Activated CD8-positive, alpha-beta memory T cell treated with anti-CD3 and anti-CD28 coated beads, Interleukin-2, amount 10 ng/mL, durations not matched to agents 7 days and 5 days (primary cell): ENCODE data around the gene GFRA1. TPM values are rescaled to one million over a fixed set of nuclear protein-coding genes. Genes with fewer than 3 reads are reported as not detected.
"Not testable (repeated sequence)": the region's sequence is repeated elsewhere in the genome, so short reads cannot be mapped to it uniquely, and the experiment has no call there.

Experiments used
- ATAC-seq: fragments of 150-1000 bp; cut with Tn5 transposase; one replicate; pipeline ENCODE4 v1.10.0; 2021; ENCODE audit warnings: moderate library complexity
- CTCF ChIA-PET: fragments of 350-600 bp; sonication (Branson Sonifier 250); formaldehyde crosslinking; loops from one replicate; lab custom pipeline; 2021; ENCODE audit warnings: antibody characterized with exemption; lab: Charles Lee
- DNase-seq: peaks from one replicate; pipeline ENCODE4 v3.0.0-alpha.2; 2020
- H3K27ac Mint-ChIP-seq: one replicate; pipeline ENCODE4 v1.8.0; 2021; ENCODE audit warnings: mild to moderate bottlenecking, mixed read lengths
- H3K27me3 Mint-ChIP-seq: one replicate; pipeline ENCODE4 v1.8.0; 2021; ENCODE audit warnings: mixed read lengths
- H3K36me3 Mint-ChIP-seq: one replicate; pipeline ENCODE4 v1.8.0; 2021; ENCODE audit warnings: mild to moderate bottlenecking, mixed read lengths
- H3K4me1 Mint-ChIP-seq: one replicate; pipeline ENCODE4 v1.8.0; 2021; ENCODE audit warnings: mixed read lengths
- H3K4me3 Mint-ChIP-seq: one replicate; pipeline ENCODE4 v1.8.0; 2021; ENCODE audit warnings: mild to moderate bottlenecking, moderate library complexity, mixed read lengths
- H3K9me3 Mint-ChIP-seq: one replicate; pipeline ENCODE4 v1.8.0; 2022; ENCODE audit warnings: low read depth, mixed read lengths
- total RNA-seq, 2 experiments: library from RNA; stranded (reverse); gene quantifications; one replicate each; pipeline ENCODE4 v1.2.3, GENCODE V29; 2021

Gene GFRA1
- total RNA-seq, 2 experiments from 2014 or later: not detected

- Mint-ChIP-seq H3K4me1 (no peaks in the 10 kb centered on the region), H3K27me3 (no peaks in the 10 kb centered on the region), H3K9me3 (no peaks in the 10 kb centered on the region), H3K27ac (no peak overlapping the region), H3K36me3 (no peaks in the 10 kb centered on the region), H3K4me3 (no peak overlapping the region)
- DNase-seq (no peak), ATAC-seq (no peak)
- CTCF ChIA-PET: no interaction called here
These were observed 203.2 kb downstream of the GFRA1 start for GRCh38 chr10:116069856-116070255.

DNA sequence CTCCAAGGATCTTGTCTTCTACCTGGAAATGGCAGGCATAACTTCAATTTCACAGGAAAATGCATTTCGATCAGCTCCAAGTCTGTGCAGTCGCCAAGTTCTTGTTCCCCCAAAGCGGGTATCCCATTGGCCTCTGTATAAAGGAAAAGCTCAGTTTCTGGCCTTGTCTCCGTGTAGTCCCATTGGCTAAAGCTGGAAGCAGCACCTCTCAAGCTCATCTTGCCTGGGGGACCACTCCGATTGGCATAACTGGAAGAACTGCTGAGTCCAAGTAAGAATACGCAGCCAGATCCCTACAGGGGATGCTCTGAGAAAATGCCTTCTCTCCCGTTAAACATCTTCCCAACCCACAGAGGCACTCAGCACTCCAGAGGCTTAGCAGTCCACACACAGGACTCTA lies 205.2 kb downstream of the GFRA1 start:
- Mint-ChIP-seq H3K27me3 (no peaks in the 10 kb centered on the region), H3K9me3 (no peaks in the 10 kb centered on the region), H3K36me3 (no peaks in the 10 kb centered on the region), H3K4me3 (no peak overlapping the region), H3K4me1 (no peaks in the 10 kb centered on the region), H3K27ac (no peak overlapping the region)
- CTCF ChIA-PET: no interaction called here
- DNase-seq (no peak), ATAC-seq (no peak)

DNA sequence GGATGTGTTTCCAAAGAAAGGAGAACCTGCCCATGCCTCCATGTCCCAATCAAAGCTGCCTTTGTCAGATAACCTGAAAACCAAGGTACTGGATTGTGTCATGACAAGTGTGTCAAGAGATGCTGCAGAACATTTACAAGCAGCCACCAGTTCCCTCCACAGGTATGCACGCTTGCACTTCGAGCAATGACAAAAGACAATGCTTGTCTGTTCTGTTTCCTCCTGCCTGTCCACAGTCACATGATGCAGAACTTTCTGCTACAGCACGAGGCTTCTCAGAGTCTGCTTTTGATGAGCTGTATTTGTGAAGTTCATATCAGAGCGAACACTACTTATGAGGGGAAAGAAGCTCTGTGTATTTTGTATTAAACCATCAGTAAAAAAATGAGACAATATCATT lies 209.9 kb downstream of the GFRA1 start:
- Mint-ChIP-seq H3K9me3 (no peaks in the 10 kb centered on the region), H3K36me3 (no peaks in the 10 kb centered on the region), H3K4me3 (no peak overlapping the region), H3K27me3 (no peaks in the 10 kb centered on the region), H3K4me1 (no peaks in the 10 kb centered on the region), H3K27ac (no peak overlapping the region)
- DNase-seq (no peak), ATAC-seq (no peak)
- CTCF ChIA-PET: no interaction called here

- H3K27me3 Mint-ChIP-seq: no peaks in the 10 kb centered on the region
- H3K4me1 Mint-ChIP-seq: no peaks in the 10 kb centered on the region
- DNase-seq: no peak
- no peak overlapping the region for H3K27ac Mint-ChIP-seq
- H3K36me3 Mint-ChIP-seq: no peaks in the 10 kb centered on the region
- H3K4me3 Mint-ChIP-seq: no peak overlapping the region
- no peak for ATAC-seq
- CTCF ChIA-PET: no interaction called here
- H3K9me3 Mint-ChIP-seq: no peaks in the 10 kb centered on the region
These were observed 212.1 kb downstream of the GFRA1 start for GRCh38 chr10:116060864-116061263.

- no peaks in the 10 kb centered on the region for H3K36me3 Mint-ChIP-seq
- CTCF ChIA-PET: no interaction called here
- no peaks in the 10 kb centered on the region for H3K9me3 Mint-ChIP-seq
- no peak for DNase-seq
- no peak overlapping the region for H3K27ac Mint-ChIP-seq
- no peaks in the 10 kb centered on the region for H3K27me3 Mint-ChIP-seq
- no peaks in the 10 kb centered on the region for H3K4me1 Mint-ChIP-seq
- H3K4me3 Mint-ChIP-seq: no peak overlapping the region
- ATAC-seq: no peak
These were observed 213.7 kb downstream of the GFRA1 start for GRCh38 chr10:116059320-116059719.

DNA sequence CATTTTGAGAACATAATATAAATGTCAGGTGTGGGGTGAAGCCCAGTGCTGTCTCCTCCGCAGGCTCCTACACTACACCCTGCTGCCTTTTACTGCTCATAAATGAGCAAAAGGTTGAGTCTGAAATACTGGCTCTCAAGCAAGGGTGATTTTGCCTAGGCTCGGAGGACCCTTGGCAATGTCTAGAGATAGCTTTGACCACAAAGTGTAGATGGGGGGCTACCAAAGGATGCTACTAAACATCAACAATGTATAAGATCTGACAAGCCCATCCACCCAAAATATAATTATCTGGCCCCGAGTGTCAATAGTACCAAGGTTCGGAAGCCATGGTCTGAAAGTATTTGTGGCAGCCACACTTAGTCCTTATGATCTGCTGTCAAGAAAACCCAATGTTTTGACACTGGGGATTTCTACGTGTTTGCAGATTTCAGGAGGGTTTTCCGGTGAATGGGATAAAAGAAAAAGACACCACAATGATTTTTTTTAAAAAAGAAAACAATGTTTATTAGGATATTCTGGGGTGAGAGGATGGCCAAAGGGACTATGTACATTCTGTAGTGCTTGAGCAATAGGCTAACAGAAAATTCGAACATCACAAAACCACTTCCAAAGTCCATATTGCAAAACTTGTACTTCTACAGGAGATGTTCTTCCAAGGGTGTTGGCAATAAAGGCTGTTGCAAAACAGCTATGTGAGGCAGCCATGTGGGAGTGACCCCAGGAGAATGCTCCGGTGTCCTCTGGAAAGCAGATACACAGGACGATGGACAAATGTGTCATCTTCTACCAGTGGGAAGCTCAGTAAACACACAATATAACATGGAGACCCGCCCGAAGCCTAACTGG lies 216.3 kb downstream of the GFRA1 start:
- CTCF ChIA-PET: no interaction called here
- Mint-ChIP-seq H3K27me3 (no peaks in the 10 kb centered on the region), H3K4me3 (no peak overlapping the region), H3K4me1 (no peaks in the 10 kb centered on the region), H3K9me3 (no peaks in the 10 kb centered on the region), H3K36me3 (no peaks in the 10 kb centered on the region), H3K27ac (no peak overlapping the region)
- no peak for ATAC-seq
- no peak for DNase-seq

- Mint-ChIP-seq H3K27me3 (no peaks in the 10 kb centered on the region), H3K4me1 (no peaks in the 10 kb centered on the region), H3K9me3 (no peaks in the 10 kb centered on the region), H3K4me3 (no peak overlapping the region), H3K36me3 (no peaks in the 10 kb centered on the region), H3K27ac (no peak overlapping the region)
- CTCF ChIA-PET: no interaction called here
- DNase-seq (no peak), ATAC-seq (no peak)
These were observed 217.1 kb downstream of the GFRA1 start for GRCh38 chr10:116055917-116056252.

GRCh38 chr10:116055252-116055916 lies 217.6 kb downstream of the GFRA1 start:
- Mint-ChIP-seq H3K4me3 (no peak overlapping the region), H3K9me3 (no peaks in the 10 kb centered on the region), H3K27ac (no peak overlapping the region), H3K36me3 (no peaks in the 10 kb centered on the region), H3K4me1 (no peaks in the 10 kb centered on the region), H3K27me3 (no peaks in the 10 kb centered on the region)
- CTCF ChIA-PET: no interaction called here
- no peak for ATAC-seq
- no peak for DNase-seq

- Mint-ChIP-seq H3K27ac (no peak overlapping the region), H3K9me3 (peaks cover 3% of the 10 kb centered on the region), H3K36me3 (no peaks in the 10 kb centered on the region), H3K4me1 (no peaks in the 10 kb centered on the region), H3K4me3 (no peak overlapping the region), H3K27me3 (no peaks in the 10 kb centered on the region)
- CTCF ChIA-PET: interaction anchor here (1.0 kb wide), 1 partner anchor 60 kb away, joined by 3 read pairs; no protein-coding TSS in a partner anchor
- no peak for DNase-seq
- no peak for ATAC-seq
These were observed 219.1 kb downstream of the GFRA1 start for GRCh38 chr10:116053910-116054309.

DNA sequence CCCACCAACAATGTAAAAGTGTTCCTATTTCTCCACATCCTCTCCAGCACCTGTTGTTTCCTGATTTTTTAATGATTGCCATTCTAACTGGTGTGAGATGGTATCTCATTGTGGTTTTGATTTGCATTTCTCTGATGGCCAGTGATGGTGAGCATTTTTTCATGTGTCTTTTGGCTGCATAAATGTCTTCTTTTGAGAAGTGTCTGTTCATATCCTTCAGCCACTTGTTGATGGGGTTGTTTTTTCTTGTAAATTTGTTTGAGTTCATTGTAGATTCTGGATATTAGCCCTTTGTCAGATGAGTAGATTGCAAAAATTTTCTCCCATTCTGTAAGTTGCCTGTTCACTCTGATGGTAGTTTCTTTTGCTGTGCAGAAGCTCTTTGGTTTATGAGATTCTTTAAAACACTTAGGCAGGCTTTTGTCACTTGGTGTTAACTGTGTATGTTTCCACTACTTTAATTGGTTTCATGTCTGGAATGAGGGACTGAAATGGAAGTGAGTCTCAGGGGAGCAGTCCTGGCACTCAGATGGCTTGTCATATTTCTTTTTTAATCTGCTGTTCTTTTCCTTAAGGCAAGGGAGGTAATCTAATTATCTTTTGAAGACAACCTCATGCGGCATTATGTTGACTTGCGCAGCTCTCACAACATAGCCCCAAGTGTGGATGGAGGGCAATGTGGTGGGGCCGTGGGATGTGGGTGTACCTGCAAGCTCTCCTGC lies 219.8 kb downstream of the GFRA1 start:
- H3K27ac Mint-ChIP-seq, CTCF ChIA-PET, H3K9me3 Mint-ChIP-seq, H3K4me3 Mint-ChIP-seq, H3K36me3 Mint-ChIP-seq, H3K27me3 Mint-ChIP-seq, ATAC-seq, H3K4me1 Mint-ChIP-seq, DNase-seq: not testable (repeated sequence)

- H3K4me1 Mint-ChIP-seq, H3K9me3 Mint-ChIP-seq, ATAC-seq, CTCF ChIA-PET, H3K4me3 Mint-ChIP-seq, DNase-seq, H3K36me3 Mint-ChIP-seq, H3K27ac Mint-ChIP-seq, H3K27me3 Mint-ChIP-seq: not testable (repeated sequence)
These were observed 220.5 kb downstream of the GFRA1 start for GRCh38 chr10:116052522-116052921.

DNA sequence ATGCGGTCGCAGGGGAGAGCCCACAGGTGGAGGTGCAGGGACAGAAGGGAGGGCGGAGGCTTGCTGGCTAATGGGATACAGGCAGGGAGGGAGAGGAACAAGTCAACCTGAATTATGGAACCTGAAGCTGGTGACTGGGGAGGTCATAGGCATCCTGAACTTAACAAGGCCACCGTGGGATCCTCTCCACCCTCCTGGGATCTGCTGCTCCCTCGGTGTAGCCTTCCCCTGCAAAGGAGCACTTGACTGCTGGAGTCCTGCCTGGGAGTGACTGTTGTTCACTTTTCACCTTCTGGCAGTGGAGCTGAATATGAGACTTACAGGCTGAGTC lies 223.1 kb downstream of the GFRA1 start:
- H3K4me1 Mint-ChIP-seq: no peaks in the 10 kb centered on the region
- ATAC-seq (no peak), DNase-seq (no peak)
- H3K36me3 Mint-ChIP-seq: no peaks in the 10 kb centered on the region
- H3K4me3 Mint-ChIP-seq: no peak overlapping the region
- H3K27me3 Mint-ChIP-seq: no peaks in the 10 kb centered on the region
- H3K9me3 Mint-ChIP-seq: peaks cover 3% of the 10 kb centered on the region
- H3K27ac Mint-ChIP-seq: no peak overlapping the region
- CTCF ChIA-PET: no interaction called here

GRCh38 chr10:116049158-116049973 lies 223.6 kb downstream of the GFRA1 start:
- no peak overlapping the region for H3K4me3 Mint-ChIP-seq
- no peak for DNase-seq
- ATAC-seq: no peak
- CTCF ChIA-PET: no interaction called here
- H3K27ac Mint-ChIP-seq: no peak overlapping the region
- H3K36me3 Mint-ChIP-seq: no peaks in the 10 kb centered on the region
- no peaks in the 10 kb centered on the region for H3K27me3 Mint-ChIP-seq
- no peaks in the 10 kb centered on the region for H3K4me1 Mint-ChIP-seq
- peaks cover 3% of the 10 kb centered on the region for H3K9me3 Mint-ChIP-seq
